HuH-7.5 (cell line): ENCODE results near the gene IFNA17.
"Not testable (repeated sequence)": the region's sequence is repeated elsewhere in the genome, so short reads cannot be mapped to it uniquely, and the experiment has no call there.

Experiments
- DNase-seq: peaks from one replicate; pipeline ENCODE4 v3.0.0; 2011; ENCODE audit warnings: low spot score

Gene IFNA17

GRCh38 chr9:21228122-21228521, at the start of gene IFNA17:
TSS of gene IFNA17 (minus strand) at chr9:21228222. CDS start at chr9:21228173, 49 bp downstream.
- no peak for DNase-seq

GRCh38 chr9:21268347-21268657, 40.3 kb upstream of the IFNA17 start:
- DNase-seq = no peak

DNA sequence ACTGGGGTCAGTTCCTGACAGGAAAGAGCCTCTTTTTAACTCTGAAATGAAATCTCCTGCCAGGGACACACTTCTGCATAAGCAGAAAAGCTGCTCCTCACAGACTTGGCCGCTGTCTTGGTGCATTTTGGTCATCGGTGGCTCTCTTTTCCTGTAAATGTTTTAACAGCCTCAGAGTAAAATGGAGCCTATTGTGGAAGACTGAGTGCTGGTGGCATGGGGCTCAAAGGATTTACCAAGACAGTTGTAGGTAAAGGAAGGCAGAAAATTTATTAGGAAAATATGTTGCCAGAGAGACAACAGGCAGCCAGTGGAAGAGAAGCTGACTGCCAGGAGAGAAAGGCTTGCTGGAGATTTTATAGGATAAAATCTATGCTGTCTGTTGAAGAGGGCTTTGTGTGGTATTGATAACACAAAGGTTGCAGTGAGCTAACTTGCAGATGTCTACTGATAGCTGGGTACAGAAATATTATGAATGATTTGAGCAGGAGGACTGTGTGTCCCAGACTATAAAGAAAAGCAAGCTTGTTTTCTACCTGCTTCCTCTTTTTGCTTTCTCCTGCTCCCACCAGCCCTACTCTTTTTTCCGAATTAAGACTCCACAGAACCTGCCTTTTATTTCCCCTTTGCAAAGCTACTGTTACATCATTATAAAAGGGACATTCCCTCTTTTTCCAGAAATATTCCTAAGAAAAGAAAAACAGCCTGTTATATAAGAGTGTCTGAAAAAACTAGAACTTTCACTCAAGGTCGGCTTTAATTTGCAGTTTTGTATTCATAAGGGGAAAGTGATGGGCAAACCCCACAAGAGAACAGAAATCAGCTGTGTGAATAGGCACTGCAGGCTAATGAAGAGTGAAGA, 39.7 kb upstream of the IFNA17 start:
- DNase-seq = no peak

- no peak for DNase-seq
Observed at GRCh38 chr9:21266733-21267484, 38.9 kb upstream of the IFNA17 start.

DNA sequence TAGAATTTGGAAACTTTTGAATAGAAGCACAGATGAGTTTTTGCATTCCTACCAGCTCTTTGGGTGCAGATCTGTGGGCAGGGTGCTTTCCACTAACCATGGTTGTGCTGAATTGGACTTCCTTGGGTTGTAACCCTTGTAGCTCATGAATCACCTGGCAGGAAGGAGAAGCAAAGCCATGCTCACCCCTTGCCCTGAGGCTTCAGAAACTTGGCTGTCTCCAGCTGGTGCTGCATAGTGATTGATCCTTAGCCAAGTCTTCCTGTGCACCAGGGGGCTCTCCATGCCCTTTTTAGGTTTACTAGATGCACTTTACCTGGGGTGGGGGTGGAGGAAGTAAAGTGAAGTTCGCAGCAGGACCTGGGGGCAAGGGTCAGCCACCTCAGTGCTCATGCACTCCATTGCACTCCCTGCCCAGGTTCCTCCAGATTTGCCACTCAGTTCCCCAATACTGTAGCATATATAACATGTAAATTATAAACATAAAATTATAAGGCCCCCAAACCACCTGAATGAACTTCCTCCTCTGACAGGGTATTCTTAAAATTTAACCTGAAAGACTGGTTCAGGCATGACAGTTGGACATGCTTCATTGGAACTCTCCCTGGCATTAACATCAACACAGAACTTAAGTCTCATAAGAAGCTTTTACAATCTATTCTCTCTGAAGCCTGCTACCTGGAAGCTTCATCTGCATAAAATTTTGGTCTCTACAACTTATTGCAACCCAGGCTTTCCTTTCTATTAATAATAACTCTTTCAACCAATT, 37.6 kb upstream of the IFNA17 start:
- no peak for DNase-seq

- DNase-seq = no peak
Observed at GRCh38 chr9:21255538-21256212, 27.7 kb upstream of the IFNA17 start.

DNA sequence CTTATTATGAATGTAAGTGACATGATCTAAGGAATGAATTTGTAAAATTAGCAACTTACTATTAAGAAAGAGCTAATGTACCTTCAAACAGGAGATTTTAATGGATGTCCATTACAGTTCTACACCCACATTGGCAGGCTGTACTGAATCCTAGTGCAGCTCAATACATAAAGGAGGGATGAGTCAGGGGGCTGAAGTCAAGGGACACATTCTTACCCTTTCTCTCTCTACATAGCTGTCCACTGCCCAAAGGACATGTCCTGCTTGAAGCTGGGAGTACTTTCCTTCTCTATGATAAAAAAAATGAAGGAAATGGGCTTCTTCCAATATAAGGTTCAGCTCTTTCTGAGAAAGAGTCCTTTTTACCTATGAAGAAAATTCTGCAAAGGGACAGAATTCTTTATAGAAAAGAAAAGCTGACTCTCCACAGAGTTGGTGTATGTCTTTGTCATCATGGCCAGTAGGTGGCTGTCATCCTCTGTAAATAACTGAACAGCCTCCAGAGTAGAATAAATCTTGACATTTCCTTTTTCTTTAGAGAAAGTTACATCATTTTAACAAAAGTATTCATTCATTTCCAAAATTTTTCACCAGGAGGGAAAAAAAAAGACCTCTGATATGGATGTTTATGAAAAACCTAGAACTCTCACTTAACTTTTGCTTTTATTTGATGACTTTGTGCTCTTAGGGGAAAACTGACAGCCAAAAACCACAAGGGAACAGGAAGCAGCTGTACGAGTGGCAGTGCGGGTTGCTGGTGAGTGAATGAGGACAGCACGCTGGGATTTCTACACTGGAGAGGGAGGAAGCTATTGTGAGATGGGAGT, 24.9 kb upstream of the IFNA17 start:
- DNase-seq = no peak

DNA sequence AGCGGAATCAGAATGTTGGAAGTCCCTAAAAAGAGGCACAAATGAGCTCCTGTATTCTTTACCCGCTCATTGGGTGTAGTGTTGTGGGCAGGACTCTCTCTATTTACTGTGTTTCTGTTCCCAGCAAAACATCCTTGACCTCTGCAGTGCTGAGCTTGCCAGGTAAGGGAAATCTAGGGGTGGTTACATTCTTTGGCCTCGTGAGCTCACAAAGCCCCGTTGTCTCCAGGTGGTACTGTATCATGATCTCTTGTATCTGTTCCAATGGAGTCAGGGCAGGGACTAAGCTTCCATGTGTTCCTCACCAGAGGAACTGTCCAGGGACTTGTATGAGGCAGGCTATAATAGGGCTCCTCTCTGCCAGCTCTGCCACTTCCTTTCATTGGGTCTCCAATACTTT, 23.6 kb upstream of the IFNA17 start:
- no peak for DNase-seq

GRCh38 chr9:21251190-21251589, 23.2 kb upstream of the IFNA17 start:
- no peak for DNase-seq

- DNase-seq = no peak
Observed at GRCh38 chr9:21244836-21245235, 16.8 kb upstream of the IFNA17 start.

DNA sequence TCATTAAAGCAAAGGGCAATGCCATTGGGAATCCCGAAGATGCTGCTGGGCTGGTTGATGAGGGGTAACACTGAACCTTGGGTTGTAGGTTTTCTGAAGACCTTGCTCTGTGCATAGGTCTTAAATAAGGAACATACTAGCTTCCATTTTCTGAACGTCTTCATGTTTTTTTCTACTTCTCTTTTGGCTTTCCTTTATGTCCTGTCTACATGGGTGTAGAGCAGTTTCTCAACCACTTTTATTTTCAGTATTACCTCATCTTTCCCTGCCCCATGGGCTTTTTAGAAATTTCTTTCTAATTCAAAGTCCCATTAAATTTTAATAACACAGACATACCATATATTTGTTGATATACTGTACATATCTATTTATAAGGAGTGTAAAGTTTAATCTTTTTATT, 11.9 kb upstream of the IFNA17 start, which contains the start of gene IFNA14:
TSS of gene IFNA14 (minus strand) at position 95 of the 400 bp plus-strand sequence. CDS start at position 25, 70 bp downstream.
- DNase-seq = no peak

GRCh38 chr9:21236360-21236714, 8.3 kb upstream of the IFNA17 start:
- DNase-seq = not testable (repeated sequence)

DNA sequence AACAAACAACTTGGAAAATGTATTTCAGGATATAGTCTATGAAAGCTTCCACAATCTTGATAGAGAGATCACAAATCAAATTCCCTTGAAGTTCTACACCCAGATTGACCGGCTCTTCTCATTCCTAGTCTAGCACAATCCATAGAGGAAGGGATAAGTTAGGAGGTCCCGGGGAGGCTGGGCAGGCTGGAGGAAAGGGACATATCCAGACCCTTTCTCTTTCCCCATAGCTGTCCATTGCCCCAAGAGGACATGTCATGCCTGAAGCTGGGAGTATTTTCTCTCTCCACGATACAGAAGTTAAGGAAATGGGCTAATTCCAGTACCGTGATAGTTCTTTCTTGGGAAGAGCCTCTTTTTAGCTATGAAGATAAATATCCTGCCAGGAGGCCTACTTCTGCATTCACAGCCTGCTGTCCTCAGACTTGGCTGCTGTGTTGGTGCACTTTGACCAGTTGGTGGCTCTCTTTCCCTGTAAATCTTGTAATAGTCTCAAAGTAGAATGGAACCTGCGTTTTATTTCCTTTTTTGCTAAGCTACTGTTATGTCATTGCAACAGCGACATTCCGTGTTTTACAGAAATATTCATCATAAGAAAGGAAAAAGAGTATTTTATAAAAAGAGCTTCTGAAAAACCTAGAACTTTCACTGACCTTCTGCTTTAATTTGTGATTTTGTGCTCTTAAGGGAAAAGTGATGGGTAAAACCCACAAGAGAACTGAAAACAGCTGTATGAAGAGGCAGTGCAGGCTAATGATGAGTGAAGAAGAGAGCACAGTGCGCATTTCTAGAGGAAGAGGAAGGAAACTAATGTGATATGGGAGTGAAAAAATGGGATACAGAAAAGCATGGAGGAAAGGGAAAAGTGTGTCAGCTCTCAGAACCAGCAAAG, 7.7 kb upstream of the IFNA17 start:
- not testable (repeated sequence) for DNase-seq

GRCh38 chr9:21234153-21234687, 6.2 kb upstream of the IFNA17 start:
- no peak for DNase-seq

GRCh38 chr9:21233258-21233657, 5.2 kb upstream of the IFNA17 start:
- no peak for DNase-seq

GRCh38 chr9:21217211-21217610, 10.8 kb downstream of the IFNA17 start, which contains the start of gene IFNA16:
TSS of gene IFNA16 (minus strand) at chr9:21217311. CDS start at chr9:21217305, 6 bp downstream.
- DNase-seq = not testable (repeated sequence)

GRCh38 chr9:21213411-21214326, 14.4 kb downstream of the IFNA17 start:
- DNase-seq = not testable (repeated sequence)

DNA sequence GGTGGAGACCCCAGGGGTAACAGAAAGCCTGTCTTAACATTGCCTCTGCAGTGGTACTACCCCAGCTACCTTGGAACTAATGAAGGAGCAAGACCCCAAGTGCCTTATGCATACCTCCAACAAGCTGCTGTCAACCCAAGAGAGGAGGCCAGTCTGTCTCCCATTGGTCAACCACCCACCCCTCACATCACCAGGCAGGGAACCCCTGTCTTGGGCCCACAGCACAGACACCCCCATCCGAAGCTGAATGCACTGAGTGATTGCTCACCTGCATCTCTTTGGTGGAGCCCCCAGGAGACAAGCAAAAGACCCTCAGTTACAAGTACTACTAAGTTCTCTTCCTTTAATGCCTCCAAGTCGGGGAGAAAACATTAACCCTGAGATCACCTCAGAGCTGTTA, 15.9 kb downstream of the IFNA17 start:
- not testable (repeated sequence) for DNase-seq
